AG04450 (cell line): Measurements from ENCODE around the gene PEMT. TPM values are rescaled to one million over a fixed set of nuclear protein-coding genes. Genes with fewer than 3 reads are reported as not detected.

Experiments used
- CTCF ChIA-PET: fragments of 300-600, 350-600 bp; formaldehyde crosslinking; extraction: SDS; loops from one replicate; lab custom pipeline; 2022; ENCODE audit warnings: antibody characterized with exemption, inconsistent platforms; lab: Charles Lee
- POLR2A ChIA-PET: fragments of 350-600 bp; formaldehyde crosslinking; extraction: SDS; loops from one replicate; lab custom pipeline; 2021; ENCODE audit warnings: antibody characterized with exemption, inconsistent platforms; lab: Yijun Ruan, JAX
- DNase-seq: peaks from one replicate; pipeline ENCODE4 v3.0.0-alpha.2; 2011; ENCODE audit warnings: low read depth, low spot score
- H3K27ac ChIP-seq: one replicate; pipeline ENCODE4 v1.5.1; 2012; ENCODE audit warnings: low read depth, low read length, control low read depth
- H3K27me3 ChIP-seq: one replicate; pipeline ENCODE4 v1.6.0; 2012; ENCODE audit warnings: low read length; ENCODE audit not compliant: control insufficient read depth, insufficient read depth
- H3K4me3 ChIP-seq: 2 replicates; pipeline ENCODE4 v1.5.1; 2011; ENCODE audit warnings: mild to moderate bottlenecking, low read depth, low read length, control low read depth
- H3K9me3 ChIP-seq: 2 replicates; pipeline ENCODE4 v1.5.1; 2012; ENCODE audit warnings: low read length; ENCODE audit not compliant: control insufficient read depth, insufficient read depth
- CTCF ChIP-seq: IDR thresholded peaks from 2 replicates; pipeline ENCODE4 v1.5.1; 2011; ENCODE audit warnings: low read depth, low read length, control low read depth, inconsistent platforms
- polyA plus RNA-seq: library from polyadenylated mRNA; depleted of rRNA; stranded (reverse); fragments of >200 nt; gene quantifications from 2 replicates; pipeline ENCODE4 v1.2.3, GENCODE V29; 2011

Gene PEMT
- polyA plus RNA-seq, 1 experiment, result 14.9 TPM

- ChIA-PET CTCF (interaction anchor here (0.6 to 3.0 kb wide), 10 partner anchors 9 to 281 kb away, joined by 3 to 32 read pairs (median 6); partner anchors contain the start of gene RASD1), POLR2A (interaction anchor here (0.6 kb wide), 1 partner anchor 248 kb away, joined by 6 read pairs; no protein-coding TSS in a partner anchor)
- Histone ChIP-seq H3K27me3 (no peaks in the 10 kb centered on the region), H3K27ac (no peak overlapping the region), H3K4me3 (no peak overlapping the region), H3K9me3 (no peaks in the 10 kb centered on the region; the same call in 1 of the 2 replicates)
- no peak for TF ChIP-seq CTCF
- no peak for DNase-seq
These were observed 20.8 kb upstream of the PEMT start for GRCh38 chr17:17612085-17613022.

- H3K27ac ChIP-seq, result no peak overlapping the region
- POLR2A ChIA-PET, result interaction anchor here (0.8 kb wide), 1 partner anchor 163 kb away, joined by 8 read pairs; no protein-coding TSS in a partner anchor
- no peaks in the 10 kb centered on the region for H3K27me3 ChIP-seq
- no peaks in the 10 kb centered on the region; the same call in 1 of the 2 replicates for H3K9me3 ChIP-seq
- CTCF ChIA-PET, result interaction anchor here (1.7 kb wide), 1 partner anchor 112 kb away, joined by 5 read pairs; no protein-coding TSS in a partner anchor
- TF ChIP-seq CTCF, result no peak
- H3K4me3 ChIP-seq, result no peak overlapping the region
- DNase-seq, result no peak
These were observed 17.6 kb upstream of the PEMT start for GRCh38 chr17:17609121-17609520.

- no peak overlapping the region for H3K27ac ChIP-seq
- POLR2A ChIA-PET, result interaction anchor here (0.5 kb wide), 1 partner anchor 10 kb away, joined by 4 read pairs; no protein-coding TSS in a partner anchor
- no peak overlapping the region for H3K4me3 ChIP-seq
- TF ChIP-seq CTCF, result no peak
- CTCF ChIA-PET, result no interaction called here
- no peaks in the 10 kb centered on the region; the same call in 1 of the 2 replicates for H3K9me3 ChIP-seq
- DNase-seq, result no peak
- H3K27me3 ChIP-seq, result no peaks in the 10 kb centered on the region
These were observed 15.0 kb upstream of the PEMT start for GRCh38 chr17:17606416-17607000.

GRCh38 chr17:17605729-17606088, 14.2 kb upstream of the PEMT start:
- CTCF ChIA-PET, result interaction anchor here (0.6 kb wide), 1 partner anchor 15 kb away, joined by 3 read pairs; no protein-coding TSS in a partner anchor
- no peak overlapping the region for H3K4me3 ChIP-seq
- POLR2A ChIA-PET, result interaction anchor here (1.0 kb wide), 1 partner anchor 14 kb away, joined by 3 read pairs; the partner anchor contains the start of gene PEMT

More at GRCh38 chr17:17605729-17606088, 14.2 kb upstream of the PEMT start:
- no peaks in the 10 kb centered on the region for H3K27me3 ChIP-seq
- H3K27ac ChIP-seq, result no peak overlapping the region
- peak; percentile 16 for DNase-seq
- no peak for TF ChIP-seq CTCF
- H3K9me3 ChIP-seq, result no peaks in the 10 kb centered on the region; the same call in 1 of the 2 replicates
